HT1080 (cell line): Measurements from ENCODE around the gene TYRO3. TPM values are rescaled to one million over a fixed set of nuclear protein-coding genes. Genes with fewer than 3 reads are reported as not detected.

Source experiments
- DNase-seq: peaks from one replicate; pipeline ENCODE4 v3.0.0-alpha.2; 2015; ENCODE audit warnings: low read depth
- total RNA-seq: library from RNA; depleted of rRNA; stranded (reverse); fragments of >200 nt; shearing (Covaris generic); gene quantifications from 2 replicates; pipeline ENCODE4 v1.2.3, GENCODE V29; 2014; rRNA removed

Gene TYRO3
- total RNA-seq, 1 experiment from 2014 or later, result 49.7 TPM

DNA sequence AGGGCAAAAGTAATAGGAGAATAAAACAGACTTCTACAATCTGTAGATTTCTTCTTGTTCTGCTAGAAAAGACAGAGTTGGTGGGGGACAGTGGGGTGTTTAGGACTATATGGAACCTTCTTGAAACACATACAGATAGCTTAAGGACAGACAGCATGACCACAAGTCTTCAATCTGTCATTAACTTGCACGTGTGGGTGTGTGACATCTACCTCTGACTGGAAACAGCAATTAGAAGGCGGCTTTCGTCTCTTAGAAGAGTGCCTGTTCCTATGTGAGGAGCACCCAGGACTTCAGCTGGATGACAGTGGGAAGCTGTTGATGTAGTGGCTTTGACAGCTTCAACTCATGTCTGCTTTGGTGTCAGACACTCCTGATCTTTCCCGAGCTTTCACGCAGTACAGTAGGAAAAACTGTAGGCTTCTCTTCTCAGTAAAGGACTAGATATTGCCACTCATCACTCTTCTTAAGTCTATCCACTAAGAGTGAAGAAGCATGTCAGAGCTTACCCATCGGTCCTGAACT is 44.5 kb downstream of the TYRO3 start:
- no peak for DNase-seq

DNA sequence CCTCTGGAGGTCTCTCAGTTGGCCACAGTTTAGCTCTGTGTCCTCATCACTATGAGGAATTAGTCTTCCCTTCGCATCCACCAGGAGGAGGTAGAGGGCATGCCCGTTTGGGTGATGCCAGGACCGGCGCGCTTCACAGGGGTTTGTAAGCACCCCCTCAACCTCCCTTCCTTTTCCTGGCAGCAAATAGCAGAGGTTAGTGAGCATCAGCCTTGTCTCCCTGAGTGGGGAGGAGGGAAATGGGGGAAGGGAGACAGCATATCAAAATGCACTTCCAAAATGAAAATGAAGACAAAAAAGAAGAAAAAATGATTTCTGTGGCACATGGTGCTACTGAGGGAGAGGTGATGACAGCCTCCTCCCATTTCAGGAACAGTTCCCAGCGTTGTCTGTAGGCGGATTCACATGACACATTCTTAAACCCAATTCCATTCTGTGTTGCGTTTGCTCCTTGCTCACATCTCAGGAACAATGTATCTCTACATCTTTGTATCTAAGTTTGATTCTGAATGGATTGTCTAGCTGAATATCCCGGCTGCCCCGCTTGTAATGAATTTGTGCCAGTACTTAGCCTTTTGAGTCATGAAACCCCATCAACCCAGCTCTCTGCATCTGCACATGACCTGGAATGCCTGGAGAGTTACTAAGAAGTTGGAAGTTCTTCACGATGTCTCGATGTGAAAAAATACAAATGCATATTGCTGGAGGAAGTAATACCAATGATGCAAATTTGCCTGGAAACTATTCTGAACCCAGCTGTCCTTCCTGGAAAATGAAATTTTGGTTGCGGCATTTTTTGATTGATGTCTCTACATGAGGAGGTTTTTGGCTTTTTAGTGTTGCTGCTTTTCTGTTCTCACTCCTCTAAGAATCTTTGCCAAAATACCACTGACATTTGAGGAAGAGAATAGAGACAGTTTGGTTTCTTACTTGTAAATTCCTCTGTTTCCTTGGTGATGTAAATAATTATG is 45.2 kb downstream of the TYRO3 start:
- peak; percentile 74 for DNase-seq

DNA sequence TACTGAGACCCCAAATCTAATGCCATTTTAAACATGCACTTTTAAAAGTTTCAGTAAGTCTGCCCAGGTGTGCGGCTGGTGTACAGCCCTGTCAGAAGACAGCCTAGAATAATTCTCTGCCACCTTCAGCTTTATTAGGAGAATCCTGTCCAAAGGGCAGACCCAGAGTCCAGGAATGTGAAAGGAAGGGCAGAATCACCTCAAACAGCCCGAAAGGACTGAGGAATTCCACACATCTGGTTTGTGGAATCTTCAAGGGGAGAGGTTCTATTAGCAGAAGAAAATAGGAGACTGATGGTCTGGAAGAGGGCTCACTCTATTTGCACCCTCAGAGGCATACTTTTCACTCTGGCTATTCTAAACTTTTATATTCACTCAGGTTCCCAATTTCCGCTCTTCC is 46.6 kb downstream of the TYRO3 start:
- DNase-seq, result no peak

DNA sequence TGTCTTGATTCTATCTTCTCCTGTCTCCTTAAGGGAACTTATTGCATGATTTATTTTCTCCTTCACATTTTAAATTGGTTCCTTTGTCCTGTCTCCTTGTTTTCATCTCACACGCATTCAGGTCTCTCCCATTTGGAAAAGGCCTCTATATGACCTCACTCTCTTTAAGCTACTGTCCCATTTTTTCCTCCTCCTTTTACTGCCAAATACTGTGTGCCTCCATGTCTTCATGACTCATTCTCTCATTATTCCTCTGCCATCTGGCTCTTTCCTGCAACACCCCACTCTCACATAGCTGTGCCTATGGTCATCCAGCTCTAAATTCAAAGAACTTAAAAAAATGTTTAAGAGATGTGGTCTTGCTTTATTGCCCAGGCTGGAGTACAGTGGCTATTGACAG is 48.0 kb downstream of the TYRO3 start:
- peak; percentile 85 for DNase-seq

DNA sequence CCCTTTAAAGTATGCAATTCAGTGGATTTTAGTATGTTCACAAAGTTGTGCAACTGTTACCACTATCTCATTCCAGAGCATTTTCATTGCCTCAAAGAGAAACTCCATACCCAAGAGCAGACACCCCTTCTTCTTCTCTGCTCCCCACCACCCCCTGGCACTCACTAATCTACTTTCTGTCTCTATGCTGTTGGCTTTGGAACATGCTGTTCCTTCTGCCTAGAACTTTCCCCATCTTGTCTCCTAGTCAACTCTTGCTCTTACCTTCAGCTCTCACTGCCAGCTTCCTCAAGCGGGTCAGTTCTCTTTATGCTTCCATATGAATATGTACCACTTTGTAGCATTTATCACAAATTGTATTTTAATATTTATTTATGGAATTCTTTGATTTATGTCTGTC is 50.1 kb downstream of the TYRO3 start:
- DNase-seq, result no peak

DNA sequence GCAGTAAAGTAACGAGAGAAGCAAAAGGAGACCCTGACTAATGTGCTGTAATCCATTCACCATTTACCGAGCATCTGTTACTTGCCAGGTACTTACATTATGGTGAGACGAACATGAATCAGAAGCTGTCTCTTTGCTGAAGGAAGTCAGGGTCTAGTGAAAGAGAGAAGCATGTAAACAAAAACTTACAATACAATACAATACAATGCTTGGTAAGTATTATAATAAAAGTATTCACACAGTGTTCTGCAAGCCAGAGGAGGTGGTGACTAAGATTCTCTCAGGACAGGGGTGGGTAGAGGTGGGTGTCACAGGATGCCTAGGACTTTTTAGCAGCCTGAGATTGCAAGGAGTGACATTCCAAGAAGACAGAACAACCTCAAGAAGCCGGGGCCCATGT is 51.0 kb downstream of the TYRO3 start:
- DNase-seq, result no peak

DNA sequence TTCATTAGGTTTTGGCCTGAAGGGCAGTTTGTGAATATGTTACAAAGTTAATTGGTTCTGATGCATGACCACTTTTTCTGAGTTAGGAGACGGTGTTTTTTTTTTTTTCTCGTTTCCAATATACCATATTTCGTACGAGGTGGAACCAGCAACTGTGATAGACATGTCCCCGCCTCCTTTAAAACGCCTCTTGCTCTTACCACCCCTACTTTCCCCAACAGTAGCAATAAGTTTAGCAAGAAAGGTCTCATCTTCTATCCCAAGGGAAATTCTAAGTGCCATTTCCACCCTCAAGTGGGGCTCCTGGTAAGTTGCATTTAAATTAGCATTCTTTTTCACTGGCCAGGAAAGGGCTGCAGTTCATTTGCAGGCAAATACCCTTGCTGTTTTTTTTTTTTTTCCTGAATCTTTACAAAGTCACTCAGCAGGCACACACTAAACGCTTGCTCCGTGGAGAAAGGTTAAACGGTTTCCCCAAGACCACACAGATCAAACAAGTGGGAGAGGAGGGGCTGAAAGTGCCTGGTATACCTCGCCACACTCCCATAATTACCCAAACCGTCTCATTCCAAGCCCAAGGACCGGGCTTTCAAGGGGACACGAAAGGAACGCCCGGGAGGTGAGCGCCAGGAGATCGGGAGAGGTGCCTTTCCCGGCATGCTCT is 61.7 kb downstream of the TYRO3 start:
- DNase-seq, result no peak

DNA sequence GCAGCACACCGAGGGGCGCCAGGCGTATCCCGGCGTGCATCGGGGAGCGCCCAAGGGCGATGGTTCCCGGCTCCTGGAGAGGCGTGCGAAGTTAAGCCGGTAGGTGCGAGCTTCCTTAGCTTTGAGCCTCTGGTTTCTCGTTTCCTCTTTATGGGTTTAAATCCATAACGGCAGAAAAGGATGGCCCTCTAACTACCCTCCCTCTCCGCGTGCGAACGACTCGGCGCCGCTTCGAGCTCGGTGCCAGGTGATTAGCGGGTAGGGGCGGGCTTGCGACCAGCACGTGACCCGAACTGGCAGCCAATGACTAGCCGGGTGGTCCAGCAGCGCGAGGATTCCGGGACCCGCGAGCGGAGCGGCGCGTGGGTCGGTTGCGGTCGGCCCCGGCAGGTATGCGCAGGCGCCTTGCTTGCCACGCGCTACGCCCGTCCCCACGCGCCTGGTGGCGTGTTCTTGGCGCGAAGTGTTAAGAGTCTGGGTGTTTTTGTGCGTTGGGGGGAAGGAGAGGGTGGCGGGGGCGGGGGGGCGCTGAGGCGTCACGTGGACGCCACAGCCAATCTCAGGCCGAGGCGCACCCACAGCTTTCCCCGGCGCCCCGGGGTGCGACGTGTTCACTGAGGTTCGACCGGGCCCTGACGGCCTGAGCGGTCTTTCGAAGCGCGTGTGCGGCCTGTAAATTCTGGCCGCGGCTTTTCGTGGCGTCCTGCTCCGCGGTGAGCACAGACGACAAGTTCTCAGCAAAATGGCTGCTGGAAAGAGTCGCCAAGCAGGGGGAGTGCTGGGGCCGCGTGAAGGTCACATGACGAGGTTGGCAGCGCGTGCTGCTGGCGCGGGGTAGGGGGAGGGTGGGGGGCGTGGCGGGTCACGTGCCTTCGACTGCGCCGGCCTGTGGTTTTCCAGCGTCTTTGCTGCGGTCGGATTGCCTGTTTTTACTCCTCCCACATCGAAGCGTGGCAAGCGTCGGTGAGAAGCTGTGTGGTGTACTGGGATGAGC is 62.5 kb downstream of the TYRO3 start:
- DNase-seq, result peak; percentile 79

DNA sequence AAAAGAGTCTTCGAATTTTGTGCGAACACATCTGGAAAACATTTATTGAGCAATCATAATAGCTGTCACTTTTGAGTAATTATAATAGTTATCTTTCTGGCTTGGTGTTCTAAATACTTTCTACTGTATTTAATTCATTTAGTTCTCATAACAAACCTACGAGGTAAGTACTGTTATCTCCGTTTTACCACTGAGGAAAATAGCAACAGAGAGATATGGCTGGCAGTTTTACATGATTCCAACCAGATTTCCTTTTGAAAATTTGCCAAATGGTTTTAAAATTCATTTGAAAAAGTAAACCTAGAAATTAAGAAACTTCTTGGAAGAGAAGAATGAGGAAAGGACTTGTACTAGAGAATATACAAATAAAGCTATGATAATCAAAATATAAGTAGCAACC is 63.9 kb downstream of the TYRO3 start:
- DNase-seq, result no peak

DNA sequence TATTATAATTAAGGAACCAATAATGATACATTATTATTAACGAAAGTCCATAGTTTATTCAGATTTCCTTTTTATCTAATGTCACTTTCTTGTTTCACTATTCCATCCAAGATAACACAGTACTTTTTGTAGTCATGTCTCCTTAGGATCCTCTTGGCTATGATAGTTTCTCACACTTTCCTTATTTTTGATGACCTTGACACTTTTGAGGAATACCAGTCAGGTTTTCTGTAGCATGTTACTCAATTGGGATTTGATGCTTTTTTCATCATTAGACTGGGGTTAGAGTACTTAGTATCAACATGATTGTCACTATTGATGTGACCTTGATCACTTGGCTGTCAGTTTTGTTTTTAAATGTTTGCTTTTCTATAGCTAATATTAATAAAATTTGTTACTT is 68.2 kb downstream of the TYRO3 start:
- DNase-seq, result no peak

DNA sequence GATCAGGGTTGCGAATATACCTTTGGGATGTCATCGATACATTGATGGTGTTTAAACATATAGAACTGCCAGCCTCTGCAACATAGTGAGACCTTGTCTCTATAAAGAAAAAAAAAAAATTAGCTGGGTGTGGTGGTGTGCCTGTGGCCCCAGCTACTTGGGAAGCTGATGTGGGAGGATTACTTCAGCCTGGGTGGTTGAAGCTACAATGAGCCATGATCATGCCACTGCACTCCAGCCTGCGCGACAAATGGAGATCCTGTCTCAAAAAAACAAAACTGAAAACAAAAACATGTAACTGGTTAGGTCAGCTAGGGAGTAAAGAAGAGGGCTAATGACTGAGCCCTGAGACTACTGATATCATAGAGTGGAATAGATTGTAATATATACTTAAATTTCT is 70.5 kb downstream of the TYRO3 start:
- no peak for DNase-seq

DNA sequence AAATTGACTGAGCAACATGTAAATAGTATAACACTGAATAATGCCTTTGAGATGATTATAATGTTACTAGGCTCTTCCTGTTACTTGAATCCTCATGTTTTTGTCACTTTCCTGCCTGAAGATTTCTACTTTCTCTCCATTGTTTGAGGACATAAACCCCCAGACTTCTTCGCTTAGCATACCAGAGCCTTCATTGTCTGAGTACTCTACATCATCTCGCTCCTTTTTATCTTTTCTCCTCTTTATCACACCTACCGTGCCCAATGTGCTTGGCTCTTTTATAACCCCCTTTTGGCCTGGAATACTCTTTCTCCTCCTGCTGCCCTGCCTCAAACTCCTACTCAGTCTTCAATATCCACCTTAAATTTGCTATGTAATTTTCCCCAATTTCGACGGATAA is 70.9 kb downstream of the TYRO3 start:
- no peak for DNase-seq

DNA sequence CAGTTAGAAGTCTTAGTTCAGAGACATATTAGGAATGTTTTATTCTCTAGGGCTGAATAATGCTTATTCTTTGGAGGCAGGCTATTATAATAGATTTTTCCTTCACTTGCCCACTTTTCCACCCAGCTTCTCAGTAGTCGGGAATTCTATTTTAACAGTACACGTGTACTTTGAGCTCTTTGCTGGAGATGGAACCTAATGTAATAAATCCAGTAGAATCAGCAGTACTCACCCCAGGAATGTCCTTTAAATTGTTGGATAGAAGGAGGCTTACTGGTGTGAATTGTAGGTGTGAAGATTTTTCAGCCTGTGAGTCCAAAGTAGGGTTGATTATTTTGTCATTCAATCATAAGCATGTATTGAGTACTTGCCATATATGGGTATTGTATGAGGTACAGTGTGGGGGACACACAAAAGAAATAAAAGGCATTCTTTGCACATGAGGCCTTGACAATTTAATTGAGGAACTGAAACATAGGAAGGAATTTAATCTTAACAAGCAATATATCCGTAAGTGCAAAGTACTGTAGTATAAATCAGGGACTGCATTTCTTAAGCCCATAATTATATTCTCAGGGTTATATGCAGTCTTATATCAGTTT is 71.7 kb downstream of the TYRO3 start:
- DNase-seq, result no peak

DNA sequence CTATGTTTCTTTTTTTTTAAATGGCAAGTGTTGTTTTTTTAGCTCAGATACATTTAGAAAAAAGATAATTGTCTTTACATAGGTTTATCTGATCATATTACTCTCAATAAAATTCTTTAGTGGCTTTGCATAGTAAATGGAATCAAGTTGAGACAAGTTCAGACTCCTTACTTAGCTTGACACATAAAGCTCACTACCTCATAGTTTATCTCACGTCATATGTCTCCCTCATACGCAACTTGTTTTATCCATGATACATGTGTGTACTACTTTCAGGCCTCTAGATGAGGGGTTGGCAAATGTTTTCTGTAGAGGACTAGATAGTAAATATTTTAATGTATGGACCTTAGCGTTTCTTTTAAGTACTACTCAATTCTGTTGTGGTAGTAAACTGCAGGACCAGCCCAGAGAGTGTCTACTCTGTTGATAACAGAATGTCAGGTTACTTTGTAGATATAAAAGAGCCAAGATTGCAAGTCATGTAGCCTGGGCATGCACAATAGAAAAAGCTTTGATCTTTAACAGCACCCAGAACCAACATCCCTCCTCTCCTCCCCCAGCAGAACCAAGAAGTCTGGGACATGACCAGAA is 73.0 kb downstream of the TYRO3 start:
- DNase-seq, result no peak

Other genes with a start within 250 kb of the TYRO3 start
- gene OIP5, start 226.6 kb upstream of the TYRO3 start, total RNA-seq, result 35.8 and 37.5 TPM in 2 replicates
- gene NUSAP1, start 226.3 kb upstream of the TYRO3 start, total RNA-seq, result 84.0 and 134 TPM in 2 replicates
- 23.8 and 29.1 TPM in 2 replicates for gene NDUFAF1, start 156.7 kb upstream of the TYRO3 start, total RNA-seq
- gene RTF1, start 142.1 kb upstream of the TYRO3 start, total RNA-seq, result 17.0 and 20.2 TPM in 2 replicates
- 10.9 and 15.0 TPM in 2 replicates for gene ITPKA, start 65.3 kb upstream of the TYRO3 start, total RNA-seq
- 0.03 TPM in 1 of 2 replicates, not detected in the other for gene LTK, start 45.4 kb upstream of the TYRO3 start, total RNA-seq
- 27.4 and 33.8 TPM in 2 replicates for gene RPAP1, start 15.0 kb upstream of the TYRO3 start, total RNA-seq
- 17.0 and 18.5 TPM in 2 replicates for gene MGA, start 101.2 kb downstream of the TYRO3 start, total RNA-seq
- gene MAPKBP1, start 215.3 kb downstream of the TYRO3 start, total RNA-seq, result 19.5 and 20.6 TPM in 2 replicates